Erythroblast (primary cell): ENCODE measurements around the gene SPATA45.

Source experiments
- GATA1 ChIP-seq: IDR thresholded peaks from 2 replicates; pipeline ENCODE4 v1.6.1; 2011; ENCODE audit warnings: low read depth, mild to moderate bottlenecking, control low read depth, low read length, moderate library complexity
- POLR2A ChIP-seq: IDR thresholded peaks from 2 replicates; pipeline ENCODE4 v1.6.1; 2011; ENCODE audit warnings: mild to moderate bottlenecking, low read length

GRCh38 chr1:212827831-212828278 is 19.6 kb downstream of the SPATA45 start:
- TF ChIP-seq POLR2A = no peak
- TF ChIP-seq GATA1 = no peak
